SK-N-SH (cell line): ENCODE results near the gene CHID1.

Experiments used
- CTCF ChIP-seq: fragments of 200-600 bp; sonication (generic); IDR thresholded peaks from 2 replicates; pipeline ENCODE4 v1.6.1; 2017; ENCODE audit warnings: antibody characterized with exemption, mild to moderate bottlenecking, moderate library complexity
- EZH2phosphoT487 ChIP-seq: fragments of 200-600 bp; sonication (generic); IDR thresholded peaks from 2 replicates; pipeline ENCODE4 v1.6.1; 2017; ENCODE audit warnings: low read depth, mixed run types, mild to moderate bottlenecking, antibody characterized with exemption, moderate library complexity, borderline replicate concordance
- NFIC ChIP-seq: IDR thresholded peaks from 2 replicates; pipeline ENCODE4 v1.4.0; 2012; ENCODE audit warnings: borderline replicate concordance
- NRF1 ChIP-seq: IDR thresholded peaks from 2 replicates; pipeline ENCODE4 v1.6.1; 2012; ENCODE audit warnings: low read depth, mild to moderate bottlenecking, low read length
- POLR2AphosphoS5 ChIP-seq: IDR thresholded peaks from 2 replicates; pipeline ENCODE4 v1.6.1; 2012; ENCODE audit warnings: low read depth, low read length
- RAD21 ChIP-seq: IDR thresholded peaks from 2 replicates; pipeline ENCODE4 v1.6.1; 2012; ENCODE audit warnings: mild to moderate bottlenecking, low read length
- RFX5 ChIP-seq: IDR thresholded peaks from 2 replicates; pipeline ENCODE4 v1.6.1; 2012; ENCODE audit warnings: mild to moderate bottlenecking, improper control_type of control experiment, low read length
- RXRA ChIP-seq: IDR thresholded peaks from 2 replicates; pipeline ENCODE4 v1.4.0; 2012; ENCODE audit warnings: low read depth, mild to moderate bottlenecking, borderline replicate concordance
- TCF12 ChIP-seq: IDR thresholded peaks from 2 replicates; pipeline ENCODE4 v1.4.0; 2012

GRCh38 chr11:889687-890475, 20.7 kb downstream of the CHID1 start:
- TF ChIP-seq POLR2AphosphoS5 (no peak), RFX5 (no peak), NRF1 (no peak), RXRA (no peak), CTCF (no peak), NFIC (no peak), TCF12 (no peak), RAD21 (no peak), EZH2phosphoT487 (no peak)
